ENCODE results near the gene KDM1B.

Gene KDM1B

GRCh38 chr6:18243302-18243893 is 88.2 kb downstream of the KDM1B start:
- no peak overlapping the region for H3K27ac ChIP-seq
- TF ChIP-seq CTCF (IDR thresholded peaks at IDR 0.05), result no peak
- H3K4me3 ChIP-seq, result no peak overlapping the region
- DNase-seq (ENCODE audit: low spot score), result no peak

- H3K27ac ChIP-seq, result no peak overlapping the region
- no peak overlapping the region for H3K4me3 ChIP-seq
- no peak for DNase-seq (ENCODE audit: low spot score)
- TF ChIP-seq CTCF (IDR thresholded peaks at IDR 0.05), result no peak
These were observed 89.0 kb downstream of the KDM1B start for GRCh38 chr6:18244251-18244650.

- no peak for DNase-seq (ENCODE audit: low spot score)
- H3K4me3 ChIP-seq, result no peak overlapping the region
- TF ChIP-seq CTCF (IDR thresholded peaks at IDR 0.05), result no peak
- no peak overlapping the region for H3K27ac ChIP-seq
These were observed 89.9 kb downstream of the KDM1B start for GRCh38 chr6:18245079-18245478.

- DNase-seq (ENCODE audit: low spot score), result no peak
- no peak overlapping the region for H3K27ac ChIP-seq
- no peak overlapping the region for H3K4me3 ChIP-seq
- no peak for TF ChIP-seq CTCF (IDR thresholded peaks at IDR 0.05)
These were observed 90.4 kb downstream of the KDM1B start for GRCh38 chr6:18245642-18246041.

GRCh38 chr6:18246205-18246604 is 91.0 kb downstream of the KDM1B start:
- no peak for TF ChIP-seq CTCF (IDR thresholded peaks at IDR 0.05)
- no peak for DNase-seq (ENCODE audit: low spot score)
- Histone ChIP-seq H3K27ac (no peak overlapping the region), H3K4me3 (no peak overlapping the region)

- no peak for TF ChIP-seq CTCF (IDR thresholded peaks at IDR 0.05)
- no peak for DNase-seq (ENCODE audit: low spot score)
- Histone ChIP-seq H3K4me3 (no peak overlapping the region), H3K27ac (no peak overlapping the region)
These were observed 91.8 kb downstream of the KDM1B start for GRCh38 chr6:18247002-18247401.

- TF ChIP-seq CTCF (IDR thresholded peaks at IDR 0.05), result no peak
- Histone ChIP-seq H3K4me3 (no peak overlapping the region), H3K27ac (no peak overlapping the region)
- no peak for DNase-seq (ENCODE audit: low spot score)
These were observed 93.5 kb downstream of the KDM1B start for GRCh38 chr6:18248698-18249097.
